ENCODE results near the gene PLA2G4D.

GRCh38 chr15:42123546-42123945 is 29.2 kb upstream of the PLA2G4D start:
- no peak for TF ChIP-seq ETV6 (CRISPR knock-in tag; IDR thresholded peaks at IDR 0.05)
- no peak for TF ChIP-seq USF2 (CRISPR knock-in tag; IDR thresholded peaks at IDR 0.05)
